GM19372 (cell line): ENCODE results near the gene HOXD8.

Source experiments
- ATAC-seq: cut with Tn5 transposase; IDR thresholded peaks from one replicate; pipeline ENCODE4 v1.9.1; 2021; ENCODE audit warnings: mild to moderate bottlenecking, low read depth, moderate library complexity; ENCODE audit not compliant: unreplicated experiment

The HOXD8 gene

DNA sequence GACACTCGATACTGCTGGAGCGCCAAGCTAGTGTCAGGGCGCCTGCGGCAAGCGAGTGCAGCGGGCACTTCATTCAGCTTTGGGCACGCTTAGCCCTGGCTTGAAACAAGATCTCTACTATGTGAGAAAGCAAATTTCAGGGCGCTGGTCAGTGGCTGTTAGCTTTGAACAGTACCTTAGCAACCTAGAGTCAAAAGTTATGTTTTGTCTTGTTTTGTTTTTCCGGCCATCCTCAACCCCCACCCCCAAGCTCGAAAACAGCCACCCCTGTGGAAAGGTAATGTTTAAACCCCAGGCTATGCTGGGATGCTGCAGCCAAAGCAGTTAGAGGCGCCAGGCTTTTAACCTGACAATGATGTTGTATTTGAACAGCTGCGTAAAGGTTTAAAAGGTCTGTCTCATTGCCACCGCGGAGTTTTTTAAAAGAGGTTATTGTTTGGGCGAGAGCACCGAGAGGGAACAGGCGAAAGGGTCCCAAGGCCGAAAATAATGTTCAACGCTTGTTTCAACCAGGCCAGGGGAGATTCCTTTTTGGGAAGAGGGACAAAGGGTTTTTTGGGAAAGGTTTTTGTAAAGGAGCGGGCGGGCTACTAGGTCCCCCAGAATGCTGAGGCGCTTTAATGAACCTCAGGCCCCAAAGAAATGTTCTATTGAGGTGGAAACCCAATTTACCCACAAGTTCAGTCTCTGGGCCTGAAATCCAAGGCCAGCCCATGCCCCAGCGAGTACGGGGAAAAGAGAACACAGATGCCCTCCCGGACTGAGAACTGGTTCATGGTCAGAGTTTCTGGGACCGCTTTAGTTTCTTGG, 15.2 kb upstream of the HOXD8 start:
- no peak for ATAC-seq

DNA sequence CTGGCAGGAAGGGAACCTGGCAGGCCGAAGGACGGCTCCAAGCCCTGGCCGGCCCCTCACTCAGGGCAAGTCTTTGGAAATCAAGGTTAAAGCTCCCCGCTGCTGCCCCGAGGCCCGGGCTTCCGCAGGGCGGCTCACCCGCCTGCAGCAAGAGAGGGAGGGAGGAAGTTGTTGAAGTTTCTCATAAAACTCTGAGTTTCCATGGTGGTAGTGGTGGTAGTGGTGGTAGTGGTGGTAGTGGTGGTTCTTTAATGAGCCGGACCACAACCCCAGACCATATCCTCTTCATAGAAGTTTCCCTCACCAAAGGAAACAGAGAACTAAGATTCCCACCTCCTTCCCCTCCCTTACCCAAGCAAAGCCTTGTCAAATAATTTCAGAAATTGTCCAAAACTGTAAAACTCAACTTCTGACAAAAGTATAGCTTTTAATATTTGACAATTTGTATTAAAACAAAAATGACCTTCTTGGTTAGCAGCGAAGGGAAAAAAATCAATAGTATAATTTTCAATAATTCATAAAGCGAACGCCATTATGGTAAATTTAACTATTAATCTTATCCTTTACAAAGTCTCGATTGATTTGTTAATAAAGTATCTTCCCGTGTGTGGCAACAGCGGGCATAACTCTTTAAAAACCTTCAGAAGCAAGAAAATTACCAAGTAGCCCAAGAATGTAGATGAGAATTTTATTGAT, 14.4 kb upstream of the HOXD8 start:
- ATAC-seq, result no peak

- no peak for ATAC-seq
Measured at GRCh38 chr2:176115883-176116813, 13.4 kb upstream of the HOXD8 start, which contains the start of gene HOXD10. HOXD10 (plus strand) TSS chr2:176116778; CDS start chr2:176116834, 56 bp downstream.

DNA sequence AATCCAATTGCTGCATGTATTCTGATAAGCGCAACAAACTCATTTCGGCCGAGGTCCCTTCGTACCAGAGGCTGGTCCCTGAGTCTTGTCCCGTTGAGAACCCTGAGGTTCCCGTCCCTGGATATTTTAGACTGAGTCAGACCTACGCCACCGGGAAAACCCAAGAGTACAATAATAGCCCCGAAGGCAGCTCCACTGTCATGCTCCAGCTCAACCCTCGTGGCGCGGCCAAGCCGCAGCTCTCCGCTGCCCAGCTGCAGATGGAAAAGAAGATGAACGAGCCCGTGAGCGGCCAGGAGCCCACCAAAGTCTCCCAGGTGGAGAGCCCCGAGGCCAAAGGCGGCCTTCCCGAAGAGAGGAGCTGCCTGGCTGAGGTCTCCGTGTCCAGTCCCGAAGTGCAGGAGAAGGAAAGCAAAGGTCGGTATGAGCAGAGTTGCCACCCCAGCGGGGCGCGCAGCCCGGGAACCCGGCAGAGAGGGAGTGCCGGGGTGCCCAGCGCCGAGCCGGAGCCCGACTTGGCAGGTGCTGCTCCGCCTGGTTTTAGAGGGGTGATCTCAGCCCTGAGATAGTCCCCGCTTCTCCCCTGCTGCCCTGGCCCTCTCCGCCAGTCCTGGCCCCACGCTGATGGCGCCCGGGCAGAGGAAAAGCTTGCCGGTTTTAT, 12.2 kb upstream of the HOXD8 start:
- ATAC-seq, result no peak

DNA sequence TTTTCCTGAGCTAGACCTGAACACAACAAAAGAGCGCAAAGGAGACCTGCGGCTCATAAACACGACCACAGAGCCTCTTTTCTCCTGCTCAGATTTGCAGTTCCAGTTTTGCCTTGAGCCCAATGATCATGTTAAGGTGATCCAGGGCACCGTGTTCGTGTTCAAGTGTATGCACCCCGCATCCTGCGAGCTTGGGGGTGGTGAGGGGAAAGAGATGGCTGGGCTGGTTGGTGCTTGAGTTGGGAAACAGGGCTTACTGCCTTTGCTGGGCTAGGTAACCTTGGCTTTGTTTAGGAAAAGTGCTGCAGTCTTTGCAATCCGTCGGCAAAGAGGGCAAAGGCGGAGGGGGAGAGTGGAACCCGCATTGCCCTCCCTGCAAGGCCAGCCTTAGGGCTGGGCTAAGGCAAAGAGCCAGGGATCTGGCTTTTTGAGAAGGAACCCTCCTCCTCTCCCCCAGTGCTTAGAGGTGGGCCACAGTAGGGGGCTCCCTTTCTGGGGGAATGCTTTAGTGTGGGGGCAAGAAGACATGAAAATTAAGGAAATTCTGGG, 11.6 kb upstream of the HOXD8 start:
- no peak for ATAC-seq

DNA sequence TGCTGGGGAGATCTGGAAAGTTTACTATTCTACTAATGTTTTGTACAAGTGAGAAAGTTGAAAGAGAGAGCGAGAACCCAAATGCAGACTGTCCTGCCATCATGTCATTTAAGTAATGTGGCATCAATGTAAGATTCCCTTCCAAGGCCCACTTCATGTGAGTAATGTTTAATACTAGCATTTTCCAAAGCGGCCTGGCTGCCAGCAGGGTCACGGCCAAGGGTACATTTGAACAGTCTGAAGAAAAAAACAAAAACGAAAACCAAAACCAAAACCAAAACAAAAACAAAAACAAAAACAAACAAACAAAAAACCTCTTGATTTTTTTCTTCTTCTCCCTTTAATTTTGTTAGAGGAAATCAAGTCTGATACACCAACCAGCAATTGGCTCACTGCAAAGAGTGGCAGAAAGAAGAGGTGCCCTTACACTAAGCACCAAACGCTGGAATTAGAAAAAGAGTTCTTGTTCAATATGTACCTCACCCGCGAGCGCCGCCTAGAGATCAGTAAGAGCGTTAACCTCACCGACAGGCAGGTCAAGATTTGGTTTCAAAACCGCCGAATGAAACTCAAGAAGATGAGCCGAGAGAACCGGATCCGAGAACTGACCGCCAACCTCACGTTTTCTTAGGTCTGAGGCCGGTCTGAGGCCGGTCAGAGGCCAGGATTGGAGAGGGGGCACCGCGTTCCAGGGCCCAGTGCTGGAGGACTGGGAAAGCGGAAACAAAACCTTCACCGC, 10.7 kb upstream of the HOXD8 start:
- ATAC-seq, result no peak

- ATAC-seq, result no peak
Measured at GRCh38 chr2:176120364-176121189, 8.9 kb upstream of the HOXD8 start.

DNA sequence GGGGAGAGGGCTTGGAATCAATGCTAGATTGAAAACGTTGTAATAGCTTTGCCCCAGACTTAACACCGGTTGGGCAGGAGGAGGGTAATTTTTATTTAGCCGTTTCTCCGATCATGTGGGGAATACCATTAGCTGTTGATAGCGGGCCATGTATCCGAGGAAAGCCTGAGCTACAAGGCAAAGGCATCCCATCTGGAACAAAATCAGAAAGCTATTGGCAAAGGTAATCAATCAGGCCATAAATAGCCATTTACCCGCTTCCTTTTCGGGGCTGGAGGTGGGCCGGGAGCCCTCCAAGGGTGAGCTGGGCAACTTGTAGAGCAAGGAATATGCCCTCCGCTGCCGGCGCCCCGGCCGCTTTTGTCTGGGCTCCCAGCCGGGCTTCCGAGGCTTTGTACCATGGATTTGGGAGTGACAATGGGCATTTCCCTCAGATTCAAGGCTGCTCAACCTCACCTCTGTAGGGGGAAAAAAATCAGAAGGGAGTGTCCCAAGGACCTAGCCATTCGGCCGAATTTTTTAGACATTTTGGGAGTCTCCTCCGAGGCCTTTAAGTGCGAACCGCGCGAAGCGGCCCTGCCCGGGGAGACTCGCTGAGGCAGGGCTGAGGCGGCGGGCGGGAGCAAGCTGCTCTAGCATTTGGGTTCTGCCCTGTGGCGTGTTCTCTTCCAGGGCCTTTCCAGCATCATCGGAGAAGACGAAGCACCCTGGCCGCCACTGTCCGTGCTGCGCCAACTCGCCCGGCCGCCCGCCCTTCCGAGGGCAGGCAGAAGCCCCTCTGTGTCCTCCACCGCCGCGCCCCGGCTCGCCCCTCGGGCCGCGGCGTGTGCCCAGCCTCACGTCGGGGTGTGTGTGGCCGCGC, 8.1 kb upstream of the HOXD8 start:
- no peak for ATAC-seq

- no peak for ATAC-seq
Measured at GRCh38 chr2:176122052-176122682, 7.3 kb upstream of the HOXD8 start.

- no peak for ATAC-seq
Measured at GRCh38 chr2:176122683-176123410, 6.7 kb upstream of the HOXD8 start, which contains the start of gene HOXD9. HOXD9 (plus strand) TSS chr2:176122719; CDS start chr2:176122769, 50 bp downstream.

DNA sequence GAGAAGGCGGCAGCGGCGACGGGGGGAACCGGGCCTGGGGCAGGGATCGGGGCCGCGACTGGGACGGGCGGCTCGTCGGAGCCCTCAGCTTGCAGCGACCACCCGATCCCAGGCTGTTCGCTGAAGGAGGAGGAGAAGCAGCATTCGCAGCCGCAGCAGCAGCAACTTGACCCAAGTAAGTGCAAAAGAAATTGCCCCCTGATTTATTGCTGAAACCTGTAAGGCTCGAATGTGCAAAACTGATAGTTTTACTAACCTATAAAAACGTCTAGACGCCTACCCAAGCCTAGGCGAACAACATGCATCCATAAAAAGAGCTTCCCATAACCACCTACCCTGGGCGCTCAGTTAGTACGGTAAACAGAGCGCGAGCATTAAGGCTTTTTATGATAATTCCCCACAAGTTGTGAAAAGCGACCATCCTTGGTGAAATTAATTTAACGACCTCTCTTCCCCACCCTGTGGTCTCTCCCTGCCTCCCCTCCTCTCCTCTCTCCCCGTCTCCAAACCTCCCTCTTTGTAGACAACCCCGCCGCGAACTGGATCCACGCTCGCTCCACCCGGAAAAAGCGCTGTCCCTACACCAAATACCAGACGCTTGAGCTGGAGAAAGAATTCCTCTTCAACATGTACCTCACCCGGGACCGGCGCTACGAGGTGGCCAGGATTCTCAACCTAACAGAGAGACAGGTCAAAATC, 5.9 kb upstream of the HOXD8 start:
- ATAC-seq, result no peak

- ATAC-seq, result no peak
Measured at GRCh38 chr2:176124110-176124946, 5.2 kb upstream of the HOXD8 start.

GRCh38 chr2:176124947-176125771, 4.3 kb upstream of the HOXD8 start:
- no peak for ATAC-seq

DNA sequence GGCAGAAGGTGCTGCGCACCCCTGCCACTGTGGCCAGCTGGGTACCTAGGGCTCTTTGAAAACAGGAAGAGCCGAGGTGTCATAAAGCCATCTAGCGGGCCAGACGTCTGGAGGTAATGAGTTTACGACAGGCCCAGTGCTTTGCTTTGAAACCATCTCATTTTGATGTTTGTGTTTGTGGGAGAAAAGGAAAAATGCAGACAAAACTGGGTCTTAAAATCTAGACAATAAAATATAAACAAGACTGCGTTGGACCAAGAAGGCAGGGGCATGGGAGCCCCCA, 3.8 kb upstream of the HOXD8 start:
- no peak for ATAC-seq
